ENCODE results near the gene INSL3. TPM values are rescaled to one million over a fixed set of nuclear protein-coding genes. Genes with fewer than 3 reads are reported as not detected.
"Not testable (repeated sequence)": the region's sequence is repeated elsewhere in the genome, so short reads cannot be mapped to it uniquely, and the experiment has no call there.

The INSL3 gene
- total RNA-seq, 4 donors from 2014 or later = 2.7 TPM; not detected in 3

GRCh38 chr19:17778968-17779929 lies 42.1 kb downstream of the INSL3 start:
- peak; percentile 39 for ATAC-seq (ENCODE audit: low FRiP score)
- DNase-seq (ENCODE audit: low spot score) = no peak
- TF ChIP-seq, protein P1, sequence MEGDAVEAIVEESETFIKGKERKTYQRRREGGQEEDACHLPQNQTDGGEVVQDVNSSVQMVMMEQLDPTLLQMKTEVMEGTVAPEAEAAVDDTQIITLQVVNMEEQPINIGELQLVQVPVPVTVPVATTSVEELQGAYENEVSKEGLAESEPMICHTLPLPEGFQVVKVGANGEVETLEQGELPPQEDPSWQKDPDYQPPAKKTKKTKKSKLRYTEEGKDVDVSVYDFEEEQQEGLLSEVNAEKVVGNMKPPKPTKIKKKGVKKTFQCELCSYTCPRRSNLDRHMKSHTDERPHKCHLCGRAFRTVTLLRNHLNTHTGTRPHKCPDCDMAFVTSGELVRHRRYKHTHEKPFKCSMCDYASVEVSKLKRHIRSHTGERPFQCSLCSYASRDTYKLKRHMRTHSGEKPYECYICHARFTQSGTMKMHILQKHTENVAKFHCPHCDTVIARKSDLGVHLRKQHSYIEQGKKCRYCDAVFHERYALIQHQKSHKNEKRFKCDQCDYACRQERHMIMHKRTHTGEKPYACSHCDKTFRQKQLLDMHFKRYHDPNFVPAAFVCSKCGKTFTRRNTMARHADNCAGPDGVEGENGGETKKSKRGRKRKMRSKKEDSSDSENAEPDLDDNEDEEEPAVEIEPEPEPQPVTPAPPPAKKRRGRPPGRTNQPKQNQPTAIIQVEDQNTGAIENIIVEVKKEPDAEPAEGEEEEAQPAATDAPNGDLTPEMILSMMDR (IDR thresholded peaks at IDR 0.05) = no peak

- DNase-seq (ENCODE audit: low spot score) (peak; percentile 35), ATAC-seq (ENCODE audit: low FRiP score) (peak; percentile 58)
- TF ChIP-seq, protein P1 (IDR thresholded peaks at IDR 0.05) = no peak
Measured at GRCh38 chr19:17778251-17778967, 42.9 kb downstream of the INSL3 start.

DNA sequence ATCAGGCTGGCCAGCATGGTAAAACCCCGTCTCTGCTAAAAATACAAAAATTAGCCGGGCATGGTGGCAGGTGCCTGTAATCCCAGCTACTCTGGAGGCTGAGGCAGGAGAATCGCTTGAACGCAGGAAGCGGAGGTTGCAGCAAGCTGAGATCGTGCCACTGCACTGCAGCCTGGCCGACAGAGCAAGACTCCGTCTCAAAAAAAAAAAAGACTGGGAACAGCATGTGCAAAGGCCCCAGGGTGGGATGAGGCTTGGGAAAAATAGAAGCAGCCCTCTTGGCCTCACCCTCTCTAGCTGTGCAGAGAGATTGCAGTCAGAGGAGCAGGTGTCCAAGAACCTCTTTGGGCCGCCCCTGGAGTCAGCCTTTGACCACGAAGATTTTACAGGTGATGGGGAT lies 43.5 kb downstream of the INSL3 start:
- DNase-seq (ENCODE audit: low spot score); ATAC-seq (ENCODE audit: low FRiP score): not testable (repeated sequence)

DNA sequence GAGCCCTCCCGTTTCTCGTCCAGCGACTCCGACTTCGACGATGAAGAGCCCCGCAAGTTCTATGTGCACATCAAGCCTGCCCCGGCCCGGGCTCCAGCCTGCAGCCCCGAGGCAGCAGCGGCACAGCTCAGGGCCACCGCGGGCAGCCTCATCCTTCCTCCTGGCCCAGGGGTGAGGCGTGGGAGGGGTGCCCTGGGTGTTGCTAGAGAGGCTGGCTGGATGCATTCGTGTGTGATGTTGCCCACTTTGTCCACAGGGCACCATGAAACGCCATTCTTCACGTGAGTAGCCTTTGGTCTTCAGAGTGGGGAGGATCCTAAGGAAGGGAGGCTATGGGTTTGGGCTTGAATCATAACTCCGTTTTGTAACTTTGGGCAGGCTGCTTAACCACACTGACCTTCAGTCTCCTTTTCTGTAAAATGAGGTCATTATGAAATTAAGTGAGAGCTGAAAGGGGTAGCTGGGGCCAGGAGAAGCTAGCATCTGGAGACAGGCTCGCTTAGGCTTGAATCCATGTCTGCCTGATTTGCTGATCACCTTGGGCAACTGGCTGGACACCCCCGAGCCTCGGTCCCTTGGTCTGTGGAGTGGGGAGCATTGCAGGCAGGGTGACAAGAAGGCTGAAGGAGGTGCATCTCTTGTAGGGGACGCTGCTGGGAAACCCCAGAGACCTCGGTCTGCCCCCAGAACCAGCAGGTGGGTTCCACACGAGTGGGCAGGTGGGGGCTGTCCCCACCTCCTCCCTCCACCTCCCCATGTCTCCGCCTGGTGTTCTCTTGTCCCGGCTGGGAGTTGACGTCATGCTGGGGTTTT lies 45.1 kb downstream of the INSL3 start:
- TF ChIP-seq, protein P1 (IDR thresholded peaks at IDR 0.05) = no peak
- no peak for ATAC-seq (ENCODE audit: low FRiP score)
- DNase-seq (ENCODE audit: low spot score) = no peak

- no peak for ATAC-seq (ENCODE audit: low FRiP score)
- TF ChIP-seq, protein P1 (IDR thresholded peaks at IDR 0.05) = no peak
- DNase-seq (ENCODE audit: low spot score) = peak; percentile 43
Measured at GRCh38 chr19:17775245-17775927, 45.9 kb downstream of the INSL3 start.

DNA sequence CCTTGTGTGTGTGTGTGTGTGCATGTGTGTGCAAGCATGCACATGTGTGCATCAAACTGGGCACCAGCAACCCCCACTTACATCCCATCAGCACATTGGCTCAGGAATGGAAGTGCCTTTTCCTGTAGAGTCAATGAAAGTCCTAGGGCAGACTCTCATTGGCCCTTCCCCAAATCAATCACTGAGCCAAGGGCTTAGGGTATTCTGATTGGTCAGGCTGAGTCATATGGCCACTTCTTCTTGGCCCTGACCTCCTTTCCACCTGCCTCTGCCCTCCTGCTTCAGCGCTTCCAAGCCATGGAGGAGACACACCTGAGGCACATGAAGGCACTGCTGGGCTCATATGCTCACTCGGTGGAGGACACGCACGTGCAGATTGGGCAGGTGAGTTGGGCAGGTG lies 49.1 kb downstream of the INSL3 start:
- ATAC-seq (ENCODE audit: low FRiP score) (no peak), DNase-seq (ENCODE audit: low spot score) (no peak)
- TF ChIP-seq, protein P1 (IDR thresholded peaks at IDR 0.05) = no peak

Data from omental fat pad (tissue), 4 donors.